ENCODE measurements around the gene SCFD2. TPM values are rescaled to one million over a fixed set of nuclear protein-coding genes. Genes with fewer than 3 reads are reported as not detected.

SCFD2 gene
- total RNA-seq, 1 experiment from 2014 or later: 12.4 TPM

- TF ChIP-seq ZNF425 (CRISPR knock-in tag; conservative IDR thresholded peaks at IDR 0.05) (no peak), HMGXB4 (CRISPR knock-in tag; IDR thresholded peaks at IDR 0.05) (no peak), GTF2I (CRISPR knock-in tag; conservative IDR thresholded peaks at IDR 0.05) (no peak)
Observed at GRCh38 chr4:53208753-53209152, 157.1 kb downstream of the SCFD2 start (continued).

GRCh38 chr4:53205970-53206369, 159.9 kb downstream of the SCFD2 start:
- ATAC-seq: no peak
- ChIA-PET POLR2A (no interaction called here), CTCF (no interaction called here)
- Mint-ChIP-seq H3K4me3 (no peak overlapping the region), H3K27me3 (ENCODE audit: low read depth) (no peaks in the 10 kb centered on the region), H3K4me1 (peaks cover 10% of the 10 kb centered on the region), H3K36me3 (no peaks in the 10 kb centered on the region), H3K27ac (no peak overlapping the region), H3K9me3 (no peaks in the 10 kb centered on the region)
- DNase-seq (ENCODE audit: low spot score): no peak
- TF ChIP-seq CBFB (CRISPR knock-in tag; IDR thresholded peaks at IDR 0.05; ENCODE audit: low read depth): no peak
- TF ChIP-seq NR1H2 (CRISPR knock-in tag; IDR thresholded peaks at IDR 0.05): no peak
- no peak for TF ChIP-seq CREM (CRISPR knock-in tag; IDR thresholded peaks at IDR 0.05)
- TF ChIP-seq NR2C2 (CRISPR knock-in tag; IDR thresholded peaks at IDR 0.05): no peak
- no peak for TF ChIP-seq GRHL2 (CRISPR knock-in tag; IDR thresholded peaks at IDR 0.05; ENCODE audit: insufficient replicate concordance, severe bottlenecking)
- no peak for TF ChIP-seq ZNF512 (CRISPR knock-in tag; IDR thresholded peaks at IDR 0.05; ENCODE audit: borderline replicate concordance)
- no peak for TF ChIP-seq ZNF532 (CRISPR knock-in tag; IDR thresholded peaks at IDR 0.05; ENCODE audit: borderline replicate concordance)
- no peak for TF ChIP-seq ZMAT4 (CRISPR knock-in tag; IDR thresholded peaks at IDR 0.05)
- no peak for TF ChIP-seq ATF3 (CRISPR knock-in tag; conservative IDR thresholded peaks at IDR 0.05)
- TF ChIP-seq IRF2 (CRISPR knock-in tag; IDR thresholded peaks at IDR 0.05; ENCODE audit: borderline replicate concordance, low read depth): no peak
- TF ChIP-seq ZNF416 (CRISPR knock-in tag; IDR thresholded peaks at IDR 0.05): no peak
- TF ChIP-seq TCF7 (CRISPR knock-in tag; IDR thresholded peaks at IDR 0.05; ENCODE audit: low read depth): no peak
- no peak for TF ChIP-seq FOXP4 (CRISPR knock-in tag; IDR thresholded peaks at IDR 0.05)
- TF ChIP-seq ETV6 (CRISPR knock-in tag; IDR thresholded peaks at IDR 0.05): no peak
- no peak for TF ChIP-seq ARID4B (CRISPR knock-in tag; IDR thresholded peaks at IDR 0.05; ENCODE audit: borderline replicate concordance)
- TF ChIP-seq EMX1 (CRISPR knock-in tag; IDR thresholded peaks at IDR 0.05): no peak
- TF ChIP-seq HMGA2 (CRISPR knock-in tag; IDR thresholded peaks at IDR 0.05): no peak

Measured in WTC11 (cell line).